IMR-90 (cell line): ENCODE measurements around the gene GP1BA. TPM values are rescaled to one million over a fixed set of nuclear protein-coding genes. Genes with fewer than 3 reads are reported as not detected.
A peak's percentile ranks its signal among the peaks of the same experiment; 100 is the strongest.

ENCODE experiments used
- ATAC-seq: fragments of 200-7000 bp; cut with Tn5 transposase; 2 replicates; pipeline ENCODE4 v1.9.1; 2020; ENCODE audit warnings: low read depth, mild to moderate bottlenecking, moderate library complexity
- BruUV-seq: library from RNA; stranded (reverse); fragments of 400-500 nt; replicated peaks from 2 replicates; lab custom pipeline; 2021; lab: Mats Ljungman, UMichigan
- CTCF ChIA-PET: fragments of 300-600 bp; formaldehyde crosslinking; extraction: SDS; loops from one replicate; lab custom pipeline; 2021; ENCODE audit warnings: antibody characterized with exemption; lab: Yijun Ruan, JAX
- POLR2A ChIA-PET: fragments of 300-600 bp; sonication (Branson Sonifier 250); formaldehyde crosslinking; loops from one replicate; lab custom pipeline; 2022; ENCODE audit warnings: antibody characterized with exemption; ENCODE audit not compliant: unreplicated experiment; lab: Charles Lee
- DNase-seq: peaks from one replicate; pipeline ENCODE4 v3.0.0; 2013
- H2AFZ ChIP-seq: replicated peaks from 2 replicates; pipeline ENCODE3; 2013; ENCODE audit warnings: low read length, mild to moderate bottlenecking; ENCODE audit not compliant: poor library complexity
- H2AK5ac ChIP-seq: 2 replicates; pipeline ENCODE4 v1.6.1; 2013; ENCODE audit warnings: low read depth, low read length, inconsistent platforms
- H2AK9ac ChIP-seq: replicated peaks from 2 replicates; pipeline ENCODE3; 2013; ENCODE audit warnings: mild to moderate bottlenecking, low read depth, low read length, moderate library complexity; ENCODE audit not compliant: poor library complexity
- H2BK120ac ChIP-seq: 2 replicates; pipeline ENCODE4 v1.6.1; 2013; ENCODE audit warnings: low read depth, low read length, inconsistent platforms
- H2BK15ac ChIP-seq: 3 replicates; pipeline ENCODE4 v1.6.1; 2013; ENCODE audit warnings: low read depth, low read length, inconsistent platforms
- H2BK20ac ChIP-seq: 2 replicates; pipeline ENCODE4 v1.6.1; 2013; ENCODE audit warnings: low read depth, mild to moderate bottlenecking, inconsistent platforms, low read length, moderate library complexity
- H2BK5ac ChIP-seq: 2 replicates; pipeline ENCODE4 v1.6.1; 2013; ENCODE audit warnings: mild to moderate bottlenecking, low read depth, low read length, inconsistent platforms; ENCODE audit not compliant: poor library complexity, severe bottlenecking
- H3K14ac ChIP-seq: replicated peaks from 2 replicates; pipeline ENCODE4 v1.6.1; 2013; ENCODE audit warnings: low read depth, low read length, inconsistent platforms
- H3K18ac ChIP-seq: 2 replicates; pipeline ENCODE4 v1.6.1; 2013; ENCODE audit warnings: low read depth, low read length, control low read depth
- H3K23ac ChIP-seq: 2 replicates; pipeline ENCODE4 v1.6.1; 2013; ENCODE audit warnings: low read depth, low read length, inconsistent platforms
- H3K27ac ChIP-seq: 2 replicates; pipeline ENCODE4 v1.5.1; 2013; ENCODE audit warnings: mild to moderate bottlenecking, control low read depth, low read length; ENCODE audit not compliant: insufficient read depth
- H3K27me3 ChIP-seq: 2 replicates; pipeline ENCODE4 v1.6.1; 2013; ENCODE audit warnings: low read length; ENCODE audit not compliant: control insufficient read depth, insufficient read depth
- H3K36me3 ChIP-seq: 2 replicates; pipeline ENCODE4 v1.6.1; 2013; ENCODE audit warnings: low read length, mixed read lengths; ENCODE audit not compliant: control insufficient read depth, insufficient read depth
- H3K4ac ChIP-seq: 2 replicates; pipeline ENCODE4 v1.6.1; 2013; ENCODE audit warnings: low read depth, low read length, inconsistent platforms
- H3K4me1 ChIP-seq: 2 replicates; pipeline ENCODE4 v1.6.1; 2013; ENCODE audit warnings: low read length, mixed read lengths; ENCODE audit not compliant: control insufficient read depth, insufficient read depth
- H3K4me2 ChIP-seq: 2 replicates; pipeline ENCODE4 v1.6.1; 2013; ENCODE audit warnings: low read depth, mild to moderate bottlenecking, control low read depth, low read length, moderate library complexity
- H3K4me3 ChIP-seq: 2 replicates; pipeline ENCODE4 v1.5.1; 2013; ENCODE audit warnings: low read depth, mild to moderate bottlenecking, control low read depth, low read length, moderate library complexity; ENCODE audit not compliant: insufficient read depth
- H3K56ac ChIP-seq: 2 replicates; pipeline ENCODE4 v1.6.1; 2013; ENCODE audit warnings: low read length, inconsistent platforms; ENCODE audit not compliant: insufficient read depth; ENCODE audit errors: extremely low read depth
- H3K79me1 ChIP-seq, 2 experiments: 2 replicates each; pipeline ENCODE4 v1.6.1; 2013; ENCODE audit warnings: low read length in 2 of 2, inconsistent platforms in 1 of 2, low read depth in 1 of 2
- H3K9ac ChIP-seq: 2 replicates; pipeline ENCODE4 v1.6.1; 2013; ENCODE audit warnings: low read depth, low read length, control low read depth
- H3K9me1 ChIP-seq: 2 replicates; pipeline ENCODE4 v1.6.1; 2013; ENCODE audit warnings: low read length, inconsistent platforms; ENCODE audit not compliant: insufficient read depth
- H3K9me3 ChIP-seq: 2 replicates; pipeline ENCODE4 v1.6.1; 2013; ENCODE audit warnings: low read length; ENCODE audit not compliant: control insufficient read depth, insufficient read depth
- H4K20me1 ChIP-seq: 2 replicates; pipeline ENCODE4 v1.6.1; 2013; ENCODE audit warnings: low read length, inconsistent platforms; ENCODE audit not compliant: insufficient read depth
- H4K5ac ChIP-seq: 2 replicates; pipeline ENCODE4 v1.6.1; 2013; ENCODE audit warnings: mild to moderate bottlenecking, low read depth, low read length, control low read depth
- H4K8ac ChIP-seq, 2 experiments: 2 replicates each; pipeline ENCODE4 v1.6.1; 2013; ENCODE audit warnings: low read depth in 2 of 2, low read length in 2 of 2, control low read depth in 1 of 2, inconsistent platforms in 1 of 2
- H4K91ac ChIP-seq: 2 replicates; pipeline ENCODE4 v1.6.1; 2013; ENCODE audit warnings: low read depth, low read length, inconsistent platforms; ENCODE audit not compliant: insufficient read depth
- CEBPB ChIP-seq: IDR thresholded peaks from 2 replicates; pipeline ENCODE4 v1.6.1; 2012; ENCODE audit warnings: low read depth, low read length, improper control_type of control experiment
- CHD1 ChIP-seq: IDR thresholded peaks from 2 replicates; pipeline ENCODE4 v1.6.1; 2012; ENCODE audit warnings: low read depth, low read length, improper control_type of control experiment
- FOS ChIP-seq: fragments of 150-350 bp; IDR thresholded peaks from 2 replicates; pipeline ENCODE4 v1.6.1; 2016; ENCODE audit warnings: low read depth, low read length
- MXI1 ChIP-seq: IDR thresholded peaks from 2 replicates; pipeline ENCODE4 v1.6.1; 2012; ENCODE audit warnings: low read depth, mild to moderate bottlenecking, low read length, moderate library complexity, borderline replicate concordance
- POLR2A ChIP-seq: IDR thresholded peaks from 2 replicates; pipeline ENCODE4 v1.6.1; 2012; ENCODE audit warnings: mild to moderate bottlenecking, low read depth, low read length
- RAD21 ChIP-seq: IDR thresholded peaks from 2 replicates; pipeline ENCODE4 v1.6.1; 2012; ENCODE audit warnings: low read length, improper control_type of control experiment
- RCOR1 ChIP-seq: IDR thresholded peaks from 2 replicates; pipeline ENCODE4 v1.6.1; 2012; ENCODE audit warnings: mild to moderate bottlenecking, low read length, improper control_type of control experiment; ENCODE audit not compliant: insufficient replicate concordance
- RFX5 ChIP-seq: IDR thresholded peaks from 2 replicates; pipeline ENCODE4 v1.8.0; 2012; ENCODE audit warnings: low read depth, mild to moderate bottlenecking, low read length, moderate library complexity
- SMC3 ChIP-seq: fragments of 150-350 bp; IDR thresholded peaks from 2 replicates; pipeline ENCODE4 v1.6.1; 2016; ENCODE audit warnings: low read depth, mild to moderate bottlenecking, antibody characterized with exemption, low read length, moderate library complexity
- WGBS, 2 experiments: methylation state at CpG; one replicate each; pipeline versions ENCODE4 v1.1.5 to v1.1.7; 2013; ENCODE audit warnings: missing lambda C conversion rate in 2 of 2; ENCODE audit not compliant: insufficient read length in 1 of 2; ENCODE audit errors: extremely low coverage in 2 of 2; 5-methylcytosine and 5-hydroxymethylcytosine counted together
- dilution Hi-C: fragments of 300-500 bp; cut with HindIII; formaldehyde crosslinking; loops from one replicate; pipeline ENCODE4 v1.14.3; 2018; ENCODE audit warnings: low sequenced_read_pairs; ENCODE audit not compliant: unreplicated experiment
- in situ Hi-C: fragments of 300-500 bp; cut with MboI; formaldehyde crosslinking; loops from 3 replicates; pipeline ENCODE4 v1.14.3; 2019; ENCODE audit warnings: low sequenced_read_pairs, inconsistent platforms, mixed read lengths
- intact Hi-C: fragments of 100-400 bp; cut with micrococcal nuclease; formaldehyde crosslinking; loops from 2 replicates; pipeline ENCODE4 v1.10.0; 2022
- polyA plus RNA-seq, 3 experiments: library from polyadenylated mRNA; depleted of rRNA; stranded (reverse); fragments of >200 nt; gene quantifications; 2 replicates each; pipeline ENCODE4 v1.2.3, GENCODE V29; 2012; ENCODE audit warnings: low replicate concordance in 1 of 3
- total RNA-seq: library from RNA; depleted of rRNA; stranded (reverse); fragments of >200 nt; gene quantifications from 2 replicates; pipeline ENCODE4 v1.2.3, GENCODE V29; 2012
- TF ChIP-seq, protein P1 (sequence below): fragments of 150-350 bp; IDR thresholded peaks from 2 replicates; pipeline ENCODE4 v1.6.1; 2016; ENCODE audit warnings: low read depth, mild to moderate bottlenecking, low read length, moderate library complexity, borderline replicate concordance
- TF ChIP-seq, protein P2 (sequence below): conservative IDR thresholded peaks from 2 replicates; pipeline ENCODE4 v1.5.1; 2012; ENCODE audit warnings: mild to moderate bottlenecking, low read depth, low read length, improper control_type of control experiment
- TF ChIP-seq, protein P3 (sequence below): fragments of 150-350 bp; IDR thresholded peaks from 2 replicates; pipeline ENCODE4 v1.6.1; 2017; ENCODE audit warnings: mild to moderate bottlenecking, antibody characterized with exemption, low read length, low read depth

Gene GP1BA
- total and polyA plus RNA-seq, 2 of the 4 experiments (the other 2 are of a cell fraction), result not detected

DNA sequence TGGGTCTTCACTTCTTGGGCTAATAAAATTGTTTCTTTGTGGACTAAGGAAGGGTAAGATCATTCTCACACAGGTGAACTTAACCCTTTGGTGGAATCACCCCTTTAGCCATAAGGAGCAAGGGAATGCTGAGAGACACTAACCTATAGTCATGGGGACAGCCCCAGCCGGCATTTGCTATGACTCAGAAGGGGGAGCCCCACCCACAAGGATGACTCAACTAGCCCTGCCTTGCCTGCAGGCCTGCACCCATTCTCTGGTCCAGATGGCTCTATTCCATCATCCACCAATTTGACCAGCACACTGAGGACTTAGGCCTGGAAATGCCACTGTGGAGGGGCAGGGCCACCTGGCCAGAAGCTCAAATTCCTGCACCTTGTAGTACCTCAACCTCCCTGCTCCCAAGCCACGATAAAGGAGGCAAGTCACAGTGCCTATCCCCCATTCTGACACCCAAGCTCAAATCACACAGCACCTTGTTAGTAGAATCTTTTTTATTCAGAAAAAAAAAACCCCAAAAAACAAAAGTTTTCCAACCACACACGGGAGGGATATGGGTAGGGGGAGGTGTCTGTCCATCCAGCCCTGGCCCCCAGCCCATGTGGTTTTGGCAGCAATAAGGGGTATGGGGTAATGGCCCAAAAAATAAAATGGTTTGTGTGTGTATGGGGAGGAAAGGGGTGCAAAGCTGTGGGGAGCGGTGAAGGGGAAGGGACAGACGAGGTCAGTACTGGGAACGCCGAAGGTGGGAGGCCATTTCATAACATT lies 13.3 kb downstream of the GP1BA start (continued):
- no peak for TF ChIP-seq RCOR1
- TF ChIP-seq CHD1, result no peak
- no peak for TF ChIP-seq RFX5

DNA sequence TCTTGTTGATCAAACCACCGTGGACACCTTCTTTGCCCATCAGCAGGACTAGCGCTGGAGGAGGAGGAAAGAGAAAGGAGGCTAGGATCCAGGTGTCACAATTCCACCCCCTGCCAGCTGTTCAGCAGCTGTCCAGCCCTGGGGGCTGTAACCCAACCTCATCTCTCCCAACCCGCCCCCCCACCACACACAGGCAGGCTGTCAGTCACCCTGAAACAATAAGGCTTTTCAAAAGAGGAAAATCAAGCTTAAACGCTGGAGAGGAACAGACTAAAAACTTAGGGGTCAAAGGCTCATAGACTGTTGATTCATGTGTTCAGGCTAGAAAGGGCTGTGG lies 13.8 kb downstream of the GP1BA start:
- no peak overlapping the region for H2AFZ ChIP-seq
- H2BK120ac ChIP-seq, result no peak overlapping the region
- intact Hi-C loops, result no loop called here
- ChIA-PET POLR2A (interaction anchor here (1.3 to 2.2 kb wide), 2 partner anchors 21 to 41 kb away, joined by 4 to 6 read pairs; partner anchors contain the start of genes CAMTA2 and SPAG7), CTCF (no interaction called here)
- H3K9me1 ChIP-seq, result peaks cover 14% of the 10 kb centered on the region; the same call in 1 of the 2 replicates
- H3K79me1 ChIP-seq, result peaks cover 9 to 51% of the 10 kb centered on the region in 2 experiments; a peak in 3 of 4 replicates
- no peak overlapping the region; the same call in 1 of the 2 replicates for H4K91ac ChIP-seq
- DNase-seq (no peak), ATAC-seq (no peak)
- H2BK15ac ChIP-seq, result no peak overlapping the region
- peak overlapping the region; percentile 94; the same call in 1 of the 2 replicates for H3K56ac ChIP-seq
- H3K14ac ChIP-seq, result peak overlapping the region; percentile 95
- peaks cover 41% of the 10 kb centered on the region for H3K36me3 ChIP-seq
- peak overlapping the region; percentile 97 for H3K9ac ChIP-seq
- no peak overlapping the region for H2BK20ac ChIP-seq
- H2BK5ac ChIP-seq, result peak overlapping the region; percentile 98
- H3K4me3 ChIP-seq, result no peak overlapping the region
- in situ Hi-C loops, result no loop called here
- H4K20me1 ChIP-seq, result peaks cover 66% of the 10 kb centered on the region
- H2AK9ac ChIP-seq, result no peak overlapping the region
- no peak overlapping the region for H3K18ac ChIP-seq
- no TSS peak for BruUV-seq
- H3K4ac ChIP-seq, result peak overlapping the region; percentile 85
- no peak overlapping the region for H4K5ac ChIP-seq
- peak overlapping the region; percentile 78 for H3K4me2 ChIP-seq
- no CpG with 5 or more reads among the region's 4 CpGs for WGBS, 2 experiments
- H3K4me1 ChIP-seq, result peaks cover 21% of the 10 kb centered on the region
- no peaks in the 10 kb centered on the region for H3K9me3 ChIP-seq
- H4K8ac ChIP-seq, result peak overlapping the region in 1 of 2 experiments; percentile 80; a peak in 1 of 4 replicates
- H3K23ac ChIP-seq, result peak overlapping the region; percentile 81
- H2AK5ac ChIP-seq, result no peak overlapping the region
- H3K27ac ChIP-seq, result peak overlapping the region; percentile 96
- dilution Hi-C loops, result no loop called here
- H3K27me3 ChIP-seq, result no peaks in the 10 kb centered on the region
- TF ChIP-seq MXI1, result no peak
- TF ChIP-seq CHD1, result no peak
- no peak for TF ChIP-seq POLR2A
- TF ChIP-seq CEBPB, result no peak
- TF ChIP-seq, protein P1, sequence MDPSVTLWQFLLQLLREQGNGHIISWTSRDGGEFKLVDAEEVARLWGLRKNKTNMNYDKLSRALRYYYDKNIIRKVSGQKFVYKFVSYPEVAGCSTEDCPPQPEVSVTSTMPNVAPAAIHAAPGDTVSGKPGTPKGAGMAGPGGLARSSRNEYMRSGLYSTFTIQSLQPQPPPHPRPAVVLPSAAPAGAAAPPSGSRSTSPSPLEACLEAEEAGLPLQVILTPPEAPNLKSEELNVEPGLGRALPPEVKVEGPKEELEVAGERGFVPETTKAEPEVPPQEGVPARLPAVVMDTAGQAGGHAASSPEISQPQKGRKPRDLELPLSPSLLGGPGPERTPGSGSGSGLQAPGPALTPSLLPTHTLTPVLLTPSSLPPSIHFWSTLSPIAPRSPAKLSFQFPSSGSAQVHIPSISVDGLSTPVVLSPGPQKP, result no peak
- TF ChIP-seq RAD21, result no peak
- TF ChIP-seq, protein P2, sequence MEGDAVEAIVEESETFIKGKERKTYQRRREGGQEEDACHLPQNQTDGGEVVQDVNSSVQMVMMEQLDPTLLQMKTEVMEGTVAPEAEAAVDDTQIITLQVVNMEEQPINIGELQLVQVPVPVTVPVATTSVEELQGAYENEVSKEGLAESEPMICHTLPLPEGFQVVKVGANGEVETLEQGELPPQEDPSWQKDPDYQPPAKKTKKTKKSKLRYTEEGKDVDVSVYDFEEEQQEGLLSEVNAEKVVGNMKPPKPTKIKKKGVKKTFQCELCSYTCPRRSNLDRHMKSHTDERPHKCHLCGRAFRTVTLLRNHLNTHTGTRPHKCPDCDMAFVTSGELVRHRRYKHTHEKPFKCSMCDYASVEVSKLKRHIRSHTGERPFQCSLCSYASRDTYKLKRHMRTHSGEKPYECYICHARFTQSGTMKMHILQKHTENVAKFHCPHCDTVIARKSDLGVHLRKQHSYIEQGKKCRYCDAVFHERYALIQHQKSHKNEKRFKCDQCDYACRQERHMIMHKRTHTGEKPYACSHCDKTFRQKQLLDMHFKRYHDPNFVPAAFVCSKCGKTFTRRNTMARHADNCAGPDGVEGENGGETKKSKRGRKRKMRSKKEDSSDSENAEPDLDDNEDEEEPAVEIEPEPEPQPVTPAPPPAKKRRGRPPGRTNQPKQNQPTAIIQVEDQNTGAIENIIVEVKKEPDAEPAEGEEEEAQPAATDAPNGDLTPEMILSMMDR, result no peak
- no peak for TF ChIP-seq FOS
- TF ChIP-seq SMC3, result no peak
- TF ChIP-seq, protein P3, sequence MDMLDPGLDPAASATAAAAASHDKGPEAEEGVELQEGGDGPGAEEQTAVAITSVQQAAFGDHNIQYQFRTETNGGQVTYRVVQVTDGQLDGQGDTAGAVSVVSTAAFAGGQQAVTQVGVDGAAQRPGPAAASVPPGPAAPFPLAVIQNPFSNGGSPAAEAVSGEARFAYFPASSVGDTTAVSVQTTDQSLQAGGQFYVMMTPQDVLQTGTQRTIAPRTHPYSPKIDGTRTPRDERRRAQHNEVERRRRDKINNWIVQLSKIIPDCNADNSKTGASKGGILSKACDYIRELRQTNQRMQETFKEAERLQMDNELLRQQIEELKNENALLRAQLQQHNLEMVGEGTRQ, result no peak
